Ishikawa (cell line): ENCODE results near the gene GRM3.

Experiments used
- CEBPB ChIP-seq: IDR thresholded peaks from 2 replicates; pipeline ENCODE4 v1.6.1; 2012
- CREB1 ChIP-seq: IDR thresholded peaks from 2 replicates; pipeline ENCODE4 v1.6.1; 2012; ENCODE audit warnings: low read depth
- EGR1 ChIP-seq: IDR thresholded peaks from 2 replicates; pipeline ENCODE4 v1.6.1; 2012
- EP300 ChIP-seq: IDR thresholded peaks from 2 replicates; pipeline ENCODE4 v1.6.1; 2012; ENCODE audit warnings: borderline replicate concordance
- FOXM1 ChIP-seq: IDR thresholded peaks from 2 replicates; pipeline ENCODE4 v1.6.1; 2012; ENCODE audit warnings: low read depth, borderline replicate concordance
- MAX ChIP-seq: IDR thresholded peaks from 2 replicates; pipeline ENCODE4 v1.6.1; 2012
- NFIC ChIP-seq: IDR thresholded peaks from 2 replicates; pipeline ENCODE4 v1.6.1; 2012
- RAD21 ChIP-seq: IDR thresholded peaks from 2 replicates; pipeline ENCODE4 v1.6.1; 2012; ENCODE audit warnings: low read depth
- TAF1 ChIP-seq: IDR thresholded peaks from 2 replicates; pipeline ENCODE4 v1.6.1; 2012; ENCODE audit warnings: low read depth, mild to moderate bottlenecking
- TCF12 ChIP-seq: IDR thresholded peaks from 2 replicates; pipeline ENCODE4 v1.6.1; 2012; ENCODE audit warnings: low read depth
- YY1 ChIP-seq: IDR thresholded peaks from 2 replicates; pipeline ENCODE4 v1.6.1; 2012; ENCODE audit warnings: low read depth
- ZBTB7A ChIP-seq: IDR thresholded peaks from 2 replicates; pipeline ENCODE4 v1.6.1; 2012; ENCODE audit warnings: low read depth
- TF ChIP-seq, protein P1 (sequence below): IDR thresholded peaks from 2 replicates; pipeline ENCODE4 v1.6.1; 2012
- TF ChIP-seq, protein P2 (sequence below): IDR thresholded peaks from 2 replicates; pipeline ENCODE4 v1.6.1; 2012; ENCODE audit warnings: low read depth, mild to moderate bottlenecking

- TF ChIP-seq EP300: no peak
- TF ChIP-seq TAF1: no peak
- no peak for TF ChIP-seq CREB1
- no peak for TF ChIP-seq MAX
- no peak for TF ChIP-seq YY1
- TF ChIP-seq RAD21: no peak
- TF ChIP-seq, protein P1, sequence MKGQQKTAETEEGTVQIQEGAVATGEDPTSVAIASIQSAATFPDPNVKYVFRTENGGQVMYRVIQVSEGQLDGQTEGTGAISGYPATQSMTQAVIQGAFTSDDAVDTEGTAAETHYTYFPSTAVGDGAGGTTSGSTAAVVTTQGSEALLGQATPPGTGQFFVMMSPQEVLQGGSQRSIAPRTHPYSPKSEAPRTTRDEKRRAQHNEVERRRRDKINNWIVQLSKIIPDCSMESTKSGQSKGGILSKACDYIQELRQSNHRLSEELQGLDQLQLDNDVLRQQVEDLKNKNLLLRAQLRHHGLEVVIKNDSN: no peak
- TF ChIP-seq, protein P2, sequence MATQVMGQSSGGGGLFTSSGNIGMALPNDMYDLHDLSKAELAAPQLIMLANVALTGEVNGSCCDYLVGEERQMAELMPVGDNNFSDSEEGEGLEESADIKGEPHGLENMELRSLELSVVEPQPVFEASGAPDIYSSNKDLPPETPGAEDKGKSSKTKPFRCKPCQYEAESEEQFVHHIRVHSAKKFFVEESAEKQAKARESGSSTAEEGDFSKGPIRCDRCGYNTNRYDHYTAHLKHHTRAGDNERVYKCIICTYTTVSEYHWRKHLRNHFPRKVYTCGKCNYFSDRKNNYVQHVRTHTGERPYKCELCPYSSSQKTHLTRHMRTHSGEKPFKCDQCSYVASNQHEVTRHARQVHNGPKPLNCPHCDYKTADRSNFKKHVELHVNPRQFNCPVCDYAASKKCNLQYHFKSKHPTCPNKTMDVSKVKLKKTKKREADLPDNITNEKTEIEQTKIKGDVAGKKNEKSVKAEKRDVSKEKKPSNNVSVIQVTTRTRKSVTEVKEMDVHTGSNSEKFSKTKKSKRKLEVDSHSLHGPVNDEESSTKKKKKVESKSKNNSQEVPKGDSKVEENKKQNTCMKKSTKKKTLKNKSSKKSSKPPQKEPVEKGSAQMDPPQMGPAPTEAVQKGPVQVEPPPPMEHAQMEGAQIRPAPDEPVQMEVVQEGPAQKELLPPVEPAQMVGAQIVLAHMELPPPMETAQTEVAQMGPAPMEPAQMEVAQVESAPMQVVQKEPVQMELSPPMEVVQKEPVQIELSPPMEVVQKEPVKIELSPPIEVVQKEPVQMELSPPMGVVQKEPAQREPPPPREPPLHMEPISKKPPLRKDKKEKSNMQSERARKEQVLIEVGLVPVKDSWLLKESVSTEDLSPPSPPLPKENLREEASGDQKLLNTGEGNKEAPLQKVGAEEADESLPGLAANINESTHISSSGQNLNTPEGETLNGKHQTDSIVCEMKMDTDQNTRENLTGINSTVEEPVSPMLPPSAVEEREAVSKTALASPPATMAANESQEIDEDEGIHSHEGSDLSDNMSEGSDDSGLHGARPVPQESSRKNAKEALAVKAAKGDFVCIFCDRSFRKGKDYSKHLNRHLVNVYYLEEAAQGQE: no peak
- TF ChIP-seq FOXM1: no peak
- no peak for TF ChIP-seq ZBTB7A
- no peak for TF ChIP-seq TCF12
- no peak for TF ChIP-seq CEBPB
- no peak for TF ChIP-seq EGR1
- TF ChIP-seq NFIC: no peak
These were observed 181.6 kb downstream of the GRM3 start for GRCh38 chr7:86825264-86825663.
